ENCODE results near the gene FOSB. TPM values are rescaled to one million over a fixed set of nuclear protein-coding genes. Genes with fewer than 3 reads are reported as not detected.

Gene FOSB
- total RNA-seq = 0.98 TPM
- 0.73 TPM for polyA plus RNA-seq (ENCODE audit: insufficient read depth, low read depth, low replicate concordance)
- long read RNA-seq, donor 1, transcript FOSB-205 (1 exons, 2,182 nt) = major isoform, 12 of 13 reads
- long read RNA-seq, donor 1, partial matches to known transcripts = 0 of 13 reads
- long read RNA-seq, donor 1, other reads (novel, unspliced or antisense) = 0 of 13 reads
- long read RNA-seq, donor 2, transcript FOSB-205 (1 exons, 2,182 nt) = major isoform, 6 of 11 reads
- long read RNA-seq, donor 2, partial matches to known transcripts = 0 of 11 reads
- long read RNA-seq, donor 2, other reads (novel, unspliced or antisense) = 0 of 11 reads
- long read RNA-seq, donor 3, transcript FOSB-205 (1 exons, 2,182 nt) = major isoform, 23 of 42 reads
- long read RNA-seq, donor 3, partial matches to known transcripts = 13 of 42 reads
- long read RNA-seq, donor 3, other reads (novel, unspliced or antisense) = 0 of 42 reads
- long read RNA-seq, donor 4, partial matches to known transcripts = 6 of 9 reads
- long read RNA-seq, donor 4, other reads (novel, unspliced or antisense) = 0 of 9 reads
- long read RNA-seq, donor 5 = 0 reads
- long read RNA-seq, donor 6, partial matches to known transcripts = 0 of 5 reads
- long read RNA-seq, donor 6, other reads (novel, unspliced or antisense) = 0 of 5 reads
- long read RNA-seq, donor 7, partial matches to known transcripts = 0 of 2 reads
- long read RNA-seq, donor 7, other reads (novel, unspliced or antisense) = 2 of 2 reads
- long read RNA-seq, donor 8, partial matches to known transcripts = 0 of 1 reads
- long read RNA-seq, donor 8, other reads (novel, unspliced or antisense) = 0 of 1 reads
- long read RNA-seq, donor 9, partial matches to known transcripts = 0 of 1 reads
- long read RNA-seq, donor 9, other reads (novel, unspliced or antisense) = 0 of 1 reads
- long read RNA-seq, donor 10, transcript FOSB-205 (1 exons, 2,182 nt) = major isoform, 6 of 11 reads
- long read RNA-seq, donor 10, partial matches to known transcripts = 0 of 11 reads
- long read RNA-seq, donor 10, other reads (novel, unspliced or antisense) = 0 of 11 reads

DNA sequence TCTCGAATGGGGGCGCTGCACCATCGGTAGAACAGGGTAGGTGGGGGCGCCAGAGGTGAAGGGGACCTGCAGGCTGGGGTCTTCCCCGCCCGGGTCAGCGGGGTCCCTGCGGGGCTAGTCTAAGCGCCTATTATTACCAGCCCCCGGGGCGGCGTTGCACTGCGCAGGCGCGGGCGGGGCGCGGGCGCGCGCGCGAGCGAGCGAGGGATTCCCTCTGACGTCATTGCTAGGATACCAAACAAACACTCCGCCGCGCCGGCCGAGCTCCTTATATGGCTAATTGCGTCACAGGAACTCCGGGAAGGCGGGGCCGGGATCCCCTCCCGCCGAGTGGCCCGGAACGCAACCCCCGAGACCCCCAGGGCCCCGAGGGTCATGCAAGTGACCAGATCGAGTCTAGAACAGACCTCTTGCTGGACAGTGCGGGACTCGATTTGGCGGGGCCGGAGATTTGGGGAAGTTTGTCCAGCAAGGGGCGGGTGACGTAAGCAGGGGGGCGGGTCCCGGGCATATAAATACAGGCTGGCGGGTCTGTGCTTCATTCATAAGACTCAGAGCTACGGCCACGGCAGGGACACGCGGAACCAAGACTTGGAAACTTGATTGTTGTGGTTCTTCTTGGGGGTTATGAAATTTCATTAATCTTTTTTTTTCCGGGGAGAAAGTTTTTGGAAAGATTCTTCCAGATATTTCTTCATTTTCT is at the start of gene FOSB:
Gene FOSB (plus strand): TSS at position 541 of the 703 bp plus-strand sequence. CDS start 591 bp downstream, outside the sequence.
- H3K27ac ChIP-seq (ENCODE audit: low read depth in 2 of 2, low read length in 2 of 2) = peak within 1 kb of the TSS; percentile 94 to 97
- H3K9ac ChIP-seq (ENCODE audit: low read length in 3 of 3) = peak within 1 kb of the TSS; percentile 36 to 95 (median 91)
- FAIRE-seq (no peak), DNase-seq (peak; percentile 94 to 98 (median 96))
- peaks cover 9% of the 10 kb centered on the region for H3K27me3 ChIP-seq (ENCODE audit: control insufficient read depth, insufficient read depth, low read length)
- peak within 1 kb of the TSS; percentile 92 to 98 (median 93) for H3K4me3 ChIP-seq (ENCODE audit: low read length in 3 of 3)
- no peaks in the 10 kb centered on the region for H3K9me3 ChIP-seq (ENCODE audit: control insufficient read depth in 2 of 3, insufficient read depth in 1 of 3, low read length in 3 of 3)
- intact Hi-C loops (cut with DNase I) = no loop called here
- TF ChIP-seq, protein P1, sequence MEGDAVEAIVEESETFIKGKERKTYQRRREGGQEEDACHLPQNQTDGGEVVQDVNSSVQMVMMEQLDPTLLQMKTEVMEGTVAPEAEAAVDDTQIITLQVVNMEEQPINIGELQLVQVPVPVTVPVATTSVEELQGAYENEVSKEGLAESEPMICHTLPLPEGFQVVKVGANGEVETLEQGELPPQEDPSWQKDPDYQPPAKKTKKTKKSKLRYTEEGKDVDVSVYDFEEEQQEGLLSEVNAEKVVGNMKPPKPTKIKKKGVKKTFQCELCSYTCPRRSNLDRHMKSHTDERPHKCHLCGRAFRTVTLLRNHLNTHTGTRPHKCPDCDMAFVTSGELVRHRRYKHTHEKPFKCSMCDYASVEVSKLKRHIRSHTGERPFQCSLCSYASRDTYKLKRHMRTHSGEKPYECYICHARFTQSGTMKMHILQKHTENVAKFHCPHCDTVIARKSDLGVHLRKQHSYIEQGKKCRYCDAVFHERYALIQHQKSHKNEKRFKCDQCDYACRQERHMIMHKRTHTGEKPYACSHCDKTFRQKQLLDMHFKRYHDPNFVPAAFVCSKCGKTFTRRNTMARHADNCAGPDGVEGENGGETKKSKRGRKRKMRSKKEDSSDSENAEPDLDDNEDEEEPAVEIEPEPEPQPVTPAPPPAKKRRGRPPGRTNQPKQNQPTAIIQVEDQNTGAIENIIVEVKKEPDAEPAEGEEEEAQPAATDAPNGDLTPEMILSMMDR (IDR thresholded peaks at IDR 0.05; ENCODE audit: borderline replicate concordance, extremely low read depth, insufficient read depth) = peak; percentile 9
- no peaks in the 10 kb centered on the region for H3K36me3 ChIP-seq (ENCODE audit: control insufficient read depth in 2 of 3, insufficient read depth in 3 of 3, low read length in 3 of 3)
- peaks cover 0 to 25% (median 9%) of the 10 kb centered on the region in 3 donors for H3K4me1 ChIP-seq (ENCODE audit: control insufficient read depth in 2 of 3, insufficient read depth in 2 of 3, low read depth in 1 of 3, low read length in 3 of 3)

DNA sequence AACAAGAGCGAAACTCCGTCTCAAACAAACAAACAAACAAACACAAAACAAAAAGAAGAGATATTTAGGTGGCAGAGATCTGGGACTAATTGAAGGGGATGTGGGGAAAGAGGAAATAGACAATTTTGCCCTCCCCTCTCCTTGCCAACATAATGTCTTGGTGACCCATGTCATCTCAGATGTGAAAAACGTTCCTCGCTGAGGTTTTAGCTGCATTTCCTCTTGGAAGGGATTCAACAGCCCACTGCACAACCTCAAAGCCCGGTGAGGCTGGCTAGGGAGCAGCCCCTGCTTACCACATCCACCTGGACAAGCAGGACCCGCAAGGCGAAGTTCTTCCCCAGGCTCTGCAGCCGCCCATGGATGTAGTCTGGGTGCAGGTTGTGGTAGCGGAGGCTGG is 49.0 kb upstream of the FOSB start:
- no peaks in the 10 kb centered on the region for H3K9me3 ChIP-seq (ENCODE audit: control insufficient read depth in 2 of 3, insufficient read depth in 1 of 3, low read length in 3 of 3)
- TF ChIP-seq, protein P1 (IDR thresholded peaks at IDR 0.05; ENCODE audit: borderline replicate concordance, extremely low read depth, insufficient read depth) = no peak
- H3K4me1 ChIP-seq (ENCODE audit: control insufficient read depth in 2 of 3, insufficient read depth in 2 of 3, low read depth in 1 of 3, low read length in 3 of 3) = peaks cover 0 to 11% (median 0%) of the 10 kb centered on the region in 3 donors
- DNase-seq (no peak), FAIRE-seq (no peak)
- no peak overlapping the region for H3K27ac ChIP-seq (ENCODE audit: low read depth in 2 of 2, low read length in 2 of 2)
- H3K27me3 ChIP-seq (ENCODE audit: control insufficient read depth, insufficient read depth, low read length) = no peaks in the 10 kb centered on the region
- peaks cover 0 to 19% (median 3%) of the 10 kb centered on the region in 3 donors for H3K36me3 ChIP-seq (ENCODE audit: control insufficient read depth in 2 of 3, insufficient read depth in 3 of 3, low read length in 3 of 3)
- no peak overlapping the region for H3K4me3 ChIP-seq (ENCODE audit: low read length in 3 of 3)
- intact Hi-C loops (cut with DNase I) = no loop called here
- H3K9ac ChIP-seq (ENCODE audit: low read length in 3 of 3) = no peak overlapping the region

DNA sequence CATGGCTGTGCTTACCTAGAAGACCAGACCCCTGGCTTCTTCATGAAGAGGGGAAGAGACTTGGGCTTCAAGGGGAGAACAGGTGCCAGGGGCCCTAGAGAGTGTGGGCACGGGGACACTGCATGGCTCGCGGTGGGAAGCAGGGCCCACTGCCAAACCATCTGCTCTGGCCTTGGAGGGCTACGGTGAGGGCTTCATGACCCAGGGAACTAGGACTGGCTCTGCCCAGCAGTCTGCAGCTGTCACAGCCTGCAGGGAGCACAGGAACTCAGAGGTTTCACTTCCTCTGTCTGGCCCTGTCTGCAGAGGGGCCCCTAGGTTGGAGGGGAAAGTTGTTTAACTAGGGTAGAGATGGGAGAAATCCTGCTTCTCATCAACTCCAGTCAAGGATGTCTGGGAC is 48.4 kb upstream of the FOSB start:
- intact Hi-C loops (cut with DNase I) = no loop called here

More for the DNA sequence above, 48.4 kb upstream of the FOSB start:
- Histone ChIP-seq H3K4me3 (ENCODE audit: low read length in 3 of 3) (no peak overlapping the region), H3K27me3 (ENCODE audit: control insufficient read depth, insufficient read depth, low read length) (no peaks in the 10 kb centered on the region), H3K36me3 (ENCODE audit: control insufficient read depth in 2 of 3, insufficient read depth in 3 of 3, low read length in 3 of 3) (peaks cover 0 to 16% (median 2%) of the 10 kb centered on the region in 3 donors), H3K27ac (ENCODE audit: low read depth in 2 of 2, low read length in 2 of 2) (no peak overlapping the region), H3K9me3 (ENCODE audit: control insufficient read depth in 2 of 3, insufficient read depth in 1 of 3, low read length in 3 of 3) (no peaks in the 10 kb centered on the region), H3K9ac (ENCODE audit: low read length in 3 of 3) (no peak overlapping the region), H3K4me1 (ENCODE audit: control insufficient read depth in 2 of 3, insufficient read depth in 2 of 3, low read depth in 1 of 3, low read length in 3 of 3) (peaks cover 0 to 16% (median 0%) of the 10 kb centered on the region in 3 donors)
- DNase-seq (no peak), FAIRE-seq (no peak)
- TF ChIP-seq, protein P1 (IDR thresholded peaks at IDR 0.05; ENCODE audit: borderline replicate concordance, extremely low read depth, insufficient read depth) = no peak

Measured in kidney (tissue), 22 donors.